ENCODE measurements around the gene CETN2. TPM values are rescaled to one million over a fixed set of nuclear protein-coding genes. Genes with fewer than 3 reads are reported as not detected.

Gene CETN2
- total and polyA plus RNA-seq, 12 donors = 26.8 to 170 (median 34.3) TPM

DNA sequence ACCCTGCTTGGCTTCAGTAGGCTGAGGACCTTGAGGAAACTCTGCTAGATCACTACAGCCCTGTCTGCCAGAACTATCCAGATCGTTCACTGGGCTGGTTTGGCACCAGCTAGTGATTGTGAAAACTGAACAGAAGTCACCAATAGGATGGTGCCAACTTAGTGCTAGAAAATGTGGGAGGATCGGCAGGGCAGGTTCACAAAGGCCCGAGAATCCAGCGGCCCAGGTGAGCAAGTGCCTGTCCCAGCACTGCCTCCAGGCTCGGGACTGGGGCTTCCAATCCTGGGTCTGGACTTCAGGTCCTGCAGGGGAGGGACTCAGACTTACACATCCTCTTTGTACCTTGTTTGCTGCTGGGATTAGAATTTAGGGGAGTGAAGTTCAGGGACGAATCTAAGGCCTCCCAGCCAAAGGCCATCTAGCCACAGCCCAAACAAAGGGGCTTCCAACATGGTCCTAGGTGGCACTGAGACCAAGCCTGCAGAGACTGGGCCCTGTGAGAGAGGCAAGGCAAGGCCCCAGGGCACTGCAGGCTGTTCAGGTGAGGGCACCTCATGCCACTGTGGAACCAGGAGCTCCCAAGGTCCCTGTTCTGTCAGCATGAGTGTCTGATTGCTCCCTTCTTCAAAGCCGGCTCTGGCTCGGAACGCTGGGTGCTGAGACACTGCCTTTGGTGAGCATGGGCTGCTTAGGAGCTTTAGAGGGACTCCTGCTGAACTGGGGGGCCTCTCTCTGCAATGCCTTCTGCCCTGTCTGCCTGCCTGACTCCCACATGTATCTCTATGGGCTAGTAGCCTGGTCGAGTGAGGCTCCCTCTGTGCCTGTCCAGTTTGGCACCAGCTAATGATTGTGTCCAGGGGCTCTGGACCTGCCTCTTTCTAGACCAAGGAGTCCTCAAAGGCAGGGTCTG is 46.6 kb upstream of the CETN2 start:
- Histone ChIP-seq H3K9me3 (replicated peaks in 1 of 3) (no peaks in the 10 kb centered on the region), H3K4me3 (no peak overlapping the region), H3K36me3 (replicated peaks in 1 of 2) (no peaks in the 10 kb centered on the region), H3K27me3 (peaks cover 8% of the 10 kb centered on the region), H3K4me1 (replicated peaks in 1 of 2) (no peaks in the 10 kb centered on the region), H3K27ac (no peak overlapping the region)
- no peak for TF ChIP-seq POLR2A (IDR thresholded peaks at IDR 0.05)
- TF ChIP-seq, protein P1, sequence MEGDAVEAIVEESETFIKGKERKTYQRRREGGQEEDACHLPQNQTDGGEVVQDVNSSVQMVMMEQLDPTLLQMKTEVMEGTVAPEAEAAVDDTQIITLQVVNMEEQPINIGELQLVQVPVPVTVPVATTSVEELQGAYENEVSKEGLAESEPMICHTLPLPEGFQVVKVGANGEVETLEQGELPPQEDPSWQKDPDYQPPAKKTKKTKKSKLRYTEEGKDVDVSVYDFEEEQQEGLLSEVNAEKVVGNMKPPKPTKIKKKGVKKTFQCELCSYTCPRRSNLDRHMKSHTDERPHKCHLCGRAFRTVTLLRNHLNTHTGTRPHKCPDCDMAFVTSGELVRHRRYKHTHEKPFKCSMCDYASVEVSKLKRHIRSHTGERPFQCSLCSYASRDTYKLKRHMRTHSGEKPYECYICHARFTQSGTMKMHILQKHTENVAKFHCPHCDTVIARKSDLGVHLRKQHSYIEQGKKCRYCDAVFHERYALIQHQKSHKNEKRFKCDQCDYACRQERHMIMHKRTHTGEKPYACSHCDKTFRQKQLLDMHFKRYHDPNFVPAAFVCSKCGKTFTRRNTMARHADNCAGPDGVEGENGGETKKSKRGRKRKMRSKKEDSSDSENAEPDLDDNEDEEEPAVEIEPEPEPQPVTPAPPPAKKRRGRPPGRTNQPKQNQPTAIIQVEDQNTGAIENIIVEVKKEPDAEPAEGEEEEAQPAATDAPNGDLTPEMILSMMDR (IDR thresholded peaks at IDR 0.05) = no peak
- DNase-seq = no peak
- intact Hi-C loops (cut with DNase I) = no loop called here
- 72 to 87% (median 80%) methylated on average over 2 to 10 of the region's 10 CpGs; no CpG with 5 or more reads in 1 of the 4 donors for WGBS, 4 donors

DNA sequence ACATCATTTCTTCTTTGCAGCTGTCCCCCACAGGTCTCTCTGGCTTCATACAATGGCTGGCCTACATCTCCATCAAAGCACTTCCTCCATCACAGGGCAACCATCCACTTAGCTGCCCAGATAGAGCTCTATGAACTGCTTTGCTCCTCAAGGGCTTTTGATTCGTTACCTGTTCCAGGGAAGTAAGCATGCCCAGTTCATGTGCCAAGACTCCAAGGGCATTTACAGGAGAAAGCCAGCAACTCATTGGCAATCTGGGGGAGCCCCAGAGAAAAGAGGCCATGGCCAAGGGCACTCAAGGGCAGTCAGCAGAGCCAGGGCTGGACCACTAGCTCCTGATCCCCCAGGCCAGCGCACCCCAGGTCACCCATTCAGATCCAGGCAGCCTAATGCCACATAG is 42.8 kb upstream of the CETN2 start:
- intact Hi-C loops (cut with DNase I) = no loop called here
- Histone ChIP-seq H3K27me3 (peaks cover 8% of the 10 kb centered on the region), H3K9me3 (replicated peaks in 1 of 3) (no peaks in the 10 kb centered on the region), H3K27ac (no peak overlapping the region), H3K4me3 (no peak overlapping the region), H3K4me1 (replicated peaks in 1 of 2) (no peaks in the 10 kb centered on the region), H3K36me3 (replicated peaks in 1 of 2) (peaks cover 0 to 9% of the 10 kb centered on the region in 2 donors)
- TF ChIP-seq, protein P1 (IDR thresholded peaks at IDR 0.05) = no peak
- TF ChIP-seq POLR2A (IDR thresholded peaks at IDR 0.05) = no peak
- no peak for DNase-seq
- WGBS, 4 donors = 66 to 76% (median 74%) methylated on average over 2 of the region's 2 CpGs; no CpG with 5 or more reads in 1 of the 4 donors

DNA sequence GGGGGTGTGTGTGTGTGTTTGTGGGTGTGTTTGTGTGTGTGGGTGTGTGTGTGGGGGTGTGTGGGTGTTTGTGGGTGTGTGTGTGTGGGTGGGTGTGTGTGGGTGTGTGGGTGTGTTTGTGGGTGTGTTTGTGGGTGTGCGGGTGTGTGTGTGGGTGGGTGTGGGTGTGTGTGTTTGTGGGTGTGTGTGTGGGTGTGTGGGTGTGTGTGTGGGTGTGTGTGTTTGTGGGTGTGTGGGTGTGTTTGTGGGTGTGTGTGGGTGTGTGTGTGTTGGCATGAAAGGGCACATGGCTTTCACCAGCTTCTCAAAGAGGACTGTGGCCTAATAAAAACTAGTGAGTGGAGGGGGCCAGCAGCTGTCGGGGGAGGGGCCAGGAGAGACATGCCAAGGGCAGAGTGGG is 42.0 kb upstream of the CETN2 start:
- Histone ChIP-seq H3K4me3 (no peak overlapping the region), H3K36me3 (replicated peaks in 1 of 2) (peaks cover 0 to 11% of the 10 kb centered on the region in 2 donors), H3K27ac (no peak overlapping the region), H3K9me3 (replicated peaks in 1 of 3) (no peaks in the 10 kb centered on the region), H3K4me1 (replicated peaks in 1 of 2) (no peaks in the 10 kb centered on the region), H3K27me3 (peaks cover 1% of the 10 kb centered on the region)
- DNase-seq = no peak
- WGBS, 4 donors = 42 to 100% (median 94%) methylated on average over 1 to 2 of the region's 2 CpGs; no CpG with 5 or more reads in 1 of the 4 donors
- intact Hi-C loops (cut with DNase I) = no loop called here
- TF ChIP-seq, protein P1 (IDR thresholded peaks at IDR 0.05) = no peak
- no peak for TF ChIP-seq POLR2A (IDR thresholded peaks at IDR 0.05)

DNA sequence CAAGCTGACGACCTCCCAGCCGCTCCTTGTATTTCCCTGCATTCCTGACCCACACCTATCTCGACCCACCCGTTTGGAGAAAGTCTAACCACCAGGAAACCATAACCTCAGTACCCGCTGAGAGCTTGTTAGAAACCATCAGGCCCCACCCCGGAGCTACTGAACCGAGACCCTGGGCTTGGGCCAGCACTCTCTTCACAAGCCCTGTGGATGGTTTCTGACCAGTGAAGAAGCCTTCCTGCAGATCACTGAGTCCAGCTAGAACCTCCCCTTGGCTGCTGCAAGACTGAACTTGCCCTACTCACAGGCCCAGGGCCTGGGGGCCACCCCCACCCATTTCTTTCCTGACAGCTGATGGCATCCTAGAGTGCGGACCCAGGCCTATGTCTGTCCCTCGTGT is 40.7 kb upstream of the CETN2 start:
- Histone ChIP-seq H3K9me3 (replicated peaks in 1 of 3) (no peaks in the 10 kb centered on the region), H3K27me3 (no peaks in the 10 kb centered on the region), H3K36me3 (replicated peaks in 1 of 2) (peaks cover 0 to 15% of the 10 kb centered on the region in 2 donors), H3K4me3 (no peak overlapping the region), H3K4me1 (replicated peaks in 1 of 2) (no peaks in the 10 kb centered on the region), H3K27ac (no peak overlapping the region)
- 73 to 93% (median 90%) methylated on average over 4 to 9 of the region's 9 CpGs for WGBS, 4 donors
- no peak for TF ChIP-seq POLR2A (IDR thresholded peaks at IDR 0.05)
- TF ChIP-seq, protein P1 (IDR thresholded peaks at IDR 0.05) = no peak
- intact Hi-C loops (cut with DNase I) = no loop called here
- no peak for DNase-seq

All from adrenal gland (tissue), 12 donors.